WTC11 (cell line): Measurements from ENCODE around the gene LAMTOR1. TPM values are rescaled to one million over a fixed set of nuclear protein-coding genes. Genes with fewer than 3 reads are reported as not detected.
A peak's percentile ranks its signal among the peaks of the same experiment; 100 is the strongest.

Experiments used
- ATAC-seq: fragments of 200-7000 bp; cut with Tn5 transposase; 2 replicates; pipeline ENCODE4 v1.10.0; 2021; ENCODE audit warnings: mild to moderate bottlenecking, moderate library complexity
- CTCF ChIA-PET: fragments of 300-600 bp; sonication (Branson Sonifier 250); formaldehyde crosslinking; loops from one replicate; lab custom pipeline; 2021; ENCODE audit warnings: antibody characterized with exemption; lab: Charles Lee
- POLR2A ChIA-PET: fragments of 350-600 bp; sonication (Branson Sonifier 250); formaldehyde crosslinking; loops from one replicate; lab custom pipeline; 2021; ENCODE audit warnings: antibody characterized with exemption; lab: Charles Lee
- DNase-seq: peaks from one replicate; pipeline ENCODE4 v3.0.0; 2021; ENCODE audit warnings: low spot score
- H3K27ac Mint-ChIP-seq: 2 replicates; pipeline ENCODE4 v1.8.0; 2021; ENCODE audit warnings: mixed read lengths
- H3K27me3 Mint-ChIP-seq: 2 replicates; pipeline ENCODE4 v1.8.0; 2021; ENCODE audit warnings: low read depth, mild to moderate bottlenecking, moderate library complexity, mixed read lengths
- H3K36me3 Mint-ChIP-seq: 2 replicates; pipeline ENCODE4 v1.8.0; 2021; ENCODE audit warnings: mixed read lengths
- H3K4me1 Mint-ChIP-seq: 2 replicates; pipeline ENCODE4 v1.8.0; 2022; ENCODE audit warnings: mixed read lengths
- H3K4me3 Mint-ChIP-seq: 2 replicates; pipeline ENCODE4 v1.8.0; 2021; ENCODE audit warnings: mild to moderate bottlenecking, moderate library complexity, mixed read lengths
- H3K9me3 Mint-ChIP-seq: 2 replicates; pipeline ENCODE4 v1.8.0; 2021; ENCODE audit warnings: mixed read lengths
- AR ChIP-seq: fragments of 250-450 bp; sonication (Bioruptor Pico); IDR thresholded peaks from 2 replicates; pipeline ENCODE4 v1.9.0; 2021; ENCODE audit warnings: mild to moderate bottlenecking
- EMX1 ChIP-seq: fragments of 250-450 bp; sonication (Bioruptor Pico); IDR thresholded peaks from 2 replicates; pipeline ENCODE4 v1.8.0; 2021; ENCODE audit warnings: mild to moderate bottlenecking
- KAT7 ChIP-seq: sonication (generic); formaldehyde crosslinking; IDR thresholded peaks from 2 replicates; pipeline ENCODE4 v1.8.1; 2023; ENCODE audit warnings: missing genetic modification reagents, mild to moderate bottlenecking, borderline replicate concordance
- MAX ChIP-seq: sonication (generic); formaldehyde crosslinking; IDR thresholded peaks from 2 replicates; pipeline ENCODE4 v1.8.0; 2022; ENCODE audit warnings: mild to moderate bottlenecking, missing genetic modification reagents
- MYBL2 ChIP-seq: sonication (generic); formaldehyde crosslinking; IDR thresholded peaks from 2 replicates; pipeline ENCODE4 v1.8.1; 2023; ENCODE audit warnings: mild to moderate bottlenecking, moderate library complexity, missing genetic modification reagents
- OVOL2 ChIP-seq: fragments of 250-450 bp; sonication (Bioruptor Pico); IDR thresholded peaks from 2 replicates; pipeline ENCODE4 v1.9.0; 2021; ENCODE audit warnings: mild to moderate bottlenecking, borderline replicate concordance
- STAT6 ChIP-seq: sonication (generic); formaldehyde crosslinking; conservative IDR thresholded peaks from 2 replicates; pipeline ENCODE4 v1.8.1; 2023; ENCODE audit warnings: mild to moderate bottlenecking, low read depth, missing genetic modification reagents, moderate library complexity
- TEAD4 ChIP-seq: sonication (generic); formaldehyde crosslinking; IDR thresholded peaks from 2 replicates; pipeline ENCODE4 v1.8.0; 2022; ENCODE audit warnings: mild to moderate bottlenecking, missing genetic modification reagents
- ZNF263 ChIP-seq: sonication (generic); formaldehyde crosslinking; IDR thresholded peaks from 2 replicates; pipeline ENCODE4 v1.8.1; 2022; ENCODE audit warnings: low read depth, mild to moderate bottlenecking, moderate library complexity, missing genetic modification reagents
- ZNF317 ChIP-seq: sonication (generic); formaldehyde crosslinking; IDR thresholded peaks from 2 replicates; pipeline ENCODE4 v1.8.1; 2023; ENCODE audit warnings: low read depth, mild to moderate bottlenecking, moderate library complexity, missing genetic modification reagents, borderline replicate concordance
- ZNF396 ChIP-seq: fragments of 250-450 bp; sonication (Bioruptor Pico); IDR thresholded peaks from 2 replicates; pipeline ENCODE4 v1.8.0; 2021; ENCODE audit warnings: mild to moderate bottlenecking, moderate library complexity, borderline replicate concordance
- ZNF532 ChIP-seq: fragments of 250-450 bp; sonication (Bioruptor Pico); IDR thresholded peaks from 2 replicates; pipeline ENCODE4 v1.9.0; 2021; ENCODE audit warnings: mild to moderate bottlenecking, borderline replicate concordance
- total RNA-seq: library from RNA; stranded (reverse); gene quantifications from 3 replicates; pipeline ENCODE4 v1.2.3, GENCODE V29; 2021
- TF ChIP-seq, protein P1 (sequence below): sonication (generic); formaldehyde crosslinking; IDR thresholded peaks from 2 replicates; pipeline ENCODE4 v1.8.0; 2022; ENCODE audit warnings: mild to moderate bottlenecking, missing genetic modification reagents
- TF ChIP-seq, protein P2 (sequence below): sonication (generic); formaldehyde crosslinking; IDR thresholded peaks from 2 replicates; pipeline ENCODE4 v1.8.1; 2022; ENCODE audit warnings: missing genetic modification reagents, borderline replicate concordance

The LAMTOR1 gene
- total RNA-seq, 1 experiment from 2014 or later = 79.4 TPM

DNA sequence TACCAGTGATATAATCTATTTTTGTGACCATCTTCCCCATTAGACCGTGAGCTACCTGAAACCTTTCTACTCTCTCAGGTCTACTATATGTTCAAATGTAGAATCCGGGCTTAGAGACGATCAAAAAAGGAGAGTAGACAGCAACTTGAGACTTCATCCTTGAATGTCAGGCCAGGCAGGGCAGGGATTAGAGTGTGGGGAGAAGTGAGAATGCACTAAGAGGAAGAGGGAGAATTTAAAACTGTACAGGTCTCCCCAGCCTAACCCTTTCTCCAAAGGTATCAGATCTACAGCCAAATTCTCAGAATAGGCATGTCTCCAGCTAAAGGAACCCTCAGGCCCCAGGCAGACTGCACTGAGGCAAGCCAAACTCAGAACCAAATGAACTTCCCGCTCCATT lies 935 bp downstream of the LAMTOR1 start (continued):
- no peak for TF ChIP-seq ZNF532
- TF ChIP-seq ZNF396 = no peak
- TF ChIP-seq, protein P1, sequence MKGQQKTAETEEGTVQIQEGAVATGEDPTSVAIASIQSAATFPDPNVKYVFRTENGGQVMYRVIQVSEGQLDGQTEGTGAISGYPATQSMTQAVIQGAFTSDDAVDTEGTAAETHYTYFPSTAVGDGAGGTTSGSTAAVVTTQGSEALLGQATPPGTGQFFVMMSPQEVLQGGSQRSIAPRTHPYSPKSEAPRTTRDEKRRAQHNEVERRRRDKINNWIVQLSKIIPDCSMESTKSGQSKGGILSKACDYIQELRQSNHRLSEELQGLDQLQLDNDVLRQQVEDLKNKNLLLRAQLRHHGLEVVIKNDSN (CRISPR knock-in tag) = no peak

- no peaks in the 10 kb centered on the region for H3K27me3 Mint-ChIP-seq
- peak overlapping the region; percentile 9; the same call in 1 of the 2 replicates for H3K27ac Mint-ChIP-seq
- peaks cover 22% of the 10 kb centered on the region for H3K36me3 Mint-ChIP-seq
- no peak for DNase-seq
- TF ChIP-seq, protein P2, sequence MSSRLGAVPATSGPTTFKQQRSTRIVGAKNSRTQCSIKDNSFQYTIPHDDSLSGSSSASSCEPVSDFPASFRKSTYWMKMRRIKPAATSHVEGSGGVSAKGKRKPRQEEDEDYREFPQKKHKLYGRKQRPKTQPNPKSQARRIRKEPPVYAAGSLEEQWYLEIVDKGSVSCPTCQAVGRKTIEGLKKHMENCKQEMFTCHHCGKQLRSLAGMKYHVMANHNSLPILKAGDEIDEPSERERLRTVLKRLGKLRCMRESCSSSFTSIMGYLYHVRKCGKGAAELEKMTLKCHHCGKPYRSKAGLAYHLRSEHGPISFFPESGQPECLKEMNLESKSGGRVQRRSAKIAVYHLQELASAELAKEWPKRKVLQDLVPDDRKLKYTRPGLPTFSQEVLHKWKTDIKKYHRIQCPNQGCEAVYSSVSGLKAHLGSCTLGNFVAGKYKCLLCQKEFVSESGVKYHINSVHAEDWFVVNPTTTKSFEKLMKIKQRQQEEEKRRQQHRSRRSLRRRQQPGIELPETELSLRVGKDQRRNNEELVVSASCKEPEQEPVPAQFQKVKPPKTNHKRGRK = no peak
- TF ChIP-seq MAX (CRISPR knock-in tag) = no peak
- TF ChIP-seq EMX1 (CRISPR knock-in tag) = no peak
- TF ChIP-seq TEAD4 (CRISPR knock-in tag) = no peak
- no peak for TF ChIP-seq MYBL2 (CRISPR knock-in tag)
- no peak for TF ChIP-seq ZNF263 (CRISPR knock-in tag)
- TF ChIP-seq AR = no peak
- no peak for TF ChIP-seq KAT7
- TF ChIP-seq OVOL2 = no peak
- ATAC-seq = no peak
- H3K9me3 Mint-ChIP-seq = no peaks in the 10 kb centered on the region
- H3K4me3 Mint-ChIP-seq = no peak overlapping the region
- H3K4me1 Mint-ChIP-seq = peaks cover 27% of the 10 kb centered on the region
- CTCF ChIA-PET = interaction anchor here (0.9 to 3.4 kb wide), 4 partner anchors 9 to 138 kb away, joined by 3 to 18 read pairs (median 7); no protein-coding TSS in a partner anchor
- POLR2A ChIA-PET = no interaction called here
These were observed 2.6 kb downstream of the LAMTOR1 start for GRCh38 chr11:72100462-72100861.

GRCh38 chr11:72100009-72100408 lies 3.1 kb downstream of the LAMTOR1 start:
- H3K4me1 Mint-ChIP-seq = peaks cover 27% of the 10 kb centered on the region
- peaks cover 22% of the 10 kb centered on the region for H3K36me3 Mint-ChIP-seq
- CTCF ChIA-PET = interaction anchor here (1.2 to 3.4 kb wide), 3 partner anchors 9 to 139 kb away, joined by 3 to 18 read pairs (median 10); no protein-coding TSS in a partner anchor
- H3K27me3 Mint-ChIP-seq = no peaks in the 10 kb centered on the region
- no peak overlapping the region for H3K27ac Mint-ChIP-seq
- DNase-seq = no peak
- POLR2A ChIA-PET = no interaction called here
- TF ChIP-seq ZNF317 (CRISPR knock-in tag) = no peak
- TF ChIP-seq STAT6 (CRISPR knock-in tag) = no peak
- TF ChIP-seq, all 79 proteins: peak for 0
- Mint-ChIP-seq H3K9me3 (no peaks in the 10 kb centered on the region), H3K4me3 (no peak overlapping the region)
- no peak for ATAC-seq
